Endothelial cell of umbilical vein (primary cell): ENCODE results near the gene PEBP1. TPM values are rescaled to one million over a fixed set of nuclear protein-coding genes. Genes with fewer than 3 reads are reported as not detected.

ENCODE experiments used
- BruUV-seq: library from RNA; stranded (reverse); fragments of 400-500 nt; replicated peaks from 2 replicates; lab custom pipeline; 2021; lab: Mats Ljungman, UMichigan
- CTCF ChIA-PET: fragments of 300-600, 350-600 bp; sonication (Branson Sonifier 250); formaldehyde crosslinking; loops from one replicate; lab custom pipeline; 2021; ENCODE audit warnings: antibody characterized with exemption, inconsistent platforms; lab: Charles Lee
- POLR2A ChIA-PET: fragments of 300-600, 350-600 bp; sonication (Branson Sonifier 250); formaldehyde crosslinking; loops from one replicate; lab custom pipeline; 2021; ENCODE audit warnings: antibody characterized with exemption, inconsistent platforms; lab: Charles Lee
- DNase-seq: peaks from one replicate; pipeline ENCODE4 v3.0.0-alpha.2; 2011; ENCODE audit warnings: low read depth, low spot score
- FAIRE-seq: peaks from 2 replicates; lab custom pipeline; 2011; peaks lifted over from hg19 to GRCh38; lab: Jason Lieb, UNC
- H2AFZ ChIP-seq: 2 replicates; pipeline ENCODE4 v1.6.0; 2012; ENCODE audit warnings: low read depth, low read length, control low read depth, inconsistent platforms
- H3K27ac ChIP-seq: 2 replicates; pipeline ENCODE4 v1.5.1; 2011; ENCODE audit warnings: low read depth, mild to moderate bottlenecking, control low read depth, low read length, moderate library complexity; ENCODE audit not compliant: insufficient read depth
- H3K27me3 ChIP-seq, 2 experiments: 2 replicates each; pipeline versions ENCODE4 v1.6.0 to v1.6.1; 2011; ENCODE audit warnings: low read length in 2 of 2, mixed read lengths in 1 of 2; ENCODE audit not compliant: control insufficient read depth in 2 of 2, insufficient read depth in 2 of 2
- H3K36me3 ChIP-seq, 2 experiments: 2 replicates in 1 of 2; 3 replicates in 1 of 2; pipeline ENCODE4 v1.5.1; 2011; ENCODE audit warnings: low read length in 2 of 2, mild to moderate bottlenecking in 1 of 2, moderate library complexity in 1 of 2; ENCODE audit not compliant: control insufficient read depth in 2 of 2, insufficient read depth in 2 of 2; ENCODE audit errors: extremely low read depth in 1 of 2
- H3K4me1 ChIP-seq: 3 replicates; pipeline ENCODE4 v1.5.1; 2011; ENCODE audit warnings: mild to moderate bottlenecking, low read length; ENCODE audit not compliant: control insufficient read depth, insufficient read depth; ENCODE audit errors: extremely low read depth
- H3K4me2 ChIP-seq: 2 replicates; pipeline ENCODE4 v1.6.1; 2011; ENCODE audit warnings: low read length, control low read depth, mixed read lengths; ENCODE audit not compliant: insufficient read depth
- H3K4me3 ChIP-seq, 3 experiments: fragments of 200-600 bp in 1 of 3; sonication (generic), shearing (Covaris generic) in 1 of 3; replicated peaks in 1 of 3; 2 replicates each; pipeline ENCODE4 v1.5.1; 2011 to 2016; ENCODE audit warnings: control low read depth in 3 of 3, low read length in 3 of 3, mild to moderate bottlenecking in 2 of 3, inconsistent platforms in 1 of 3, low read depth in 1 of 3, moderate library complexity in 1 of 3; ENCODE audit not compliant: insufficient read depth in 1 of 3
- H3K79me2 ChIP-seq: 2 replicates; pipeline ENCODE4 v1.6.0; 2012; ENCODE audit warnings: low read length, inconsistent platforms; ENCODE audit not compliant: control insufficient read depth, insufficient read depth
- H3K9ac ChIP-seq: replicated peaks from 2 replicates; pipeline ENCODE3; 2011; ENCODE audit warnings: low read length, control low read depth; ENCODE audit not compliant: insufficient read depth; ENCODE audit errors: extremely low read depth
- H3K9me1 ChIP-seq: replicated peaks from 3 replicates; pipeline ENCODE4 v1.6.0; 2011; ENCODE audit warnings: mild to moderate bottlenecking, low read length; ENCODE audit not compliant: control insufficient read depth, insufficient read depth; ENCODE audit errors: extremely low read depth
- H3K9me3 ChIP-seq: replicated peaks from 2 replicates; pipeline ENCODE4 v1.5.1; 2012; ENCODE audit warnings: low read length, inconsistent platforms; ENCODE audit not compliant: control insufficient read depth, insufficient read depth
- H4K20me1 ChIP-seq: replicated peaks from 2 replicates; pipeline ENCODE3; 2011; ENCODE audit warnings: mild to moderate bottlenecking, low read length; ENCODE audit not compliant: control insufficient read depth, insufficient read depth; ENCODE audit errors: extremely low read depth
- EZH2 ChIP-seq: IDR thresholded peaks from 2 replicates; pipeline ENCODE4 v1.6.1; 2012; ENCODE audit warnings: borderline replicate concordance, low read depth, mild to moderate bottlenecking, moderate library complexity, low read length, inconsistent platforms; ENCODE audit not compliant: severe bottlenecking
- FOS ChIP-seq: IDR thresholded peaks from 2 replicates; pipeline ENCODE4 v1.6.1; 2011; ENCODE audit warnings: mild to moderate bottlenecking, low read length, moderate library complexity, borderline replicate concordance; ENCODE audit not compliant: insufficient read depth
- GATA2 ChIP-seq: IDR thresholded peaks from 2 replicates; pipeline ENCODE4 v1.7.0; 2011; ENCODE audit warnings: low read depth, mild to moderate bottlenecking, moderate library complexity, mixed read lengths, low read length; ENCODE audit not compliant: insufficient read length, insufficient read depth
- JUN ChIP-seq: IDR thresholded peaks from 2 replicates; pipeline ENCODE4 v1.6.1; 2011; ENCODE audit warnings: borderline replicate concordance, low read depth; ENCODE audit not compliant: insufficient read length, insufficient read depth
- MYC ChIP-seq: IDR thresholded peaks from one replicate; pipeline ENCODE4 v1.6.1; 2011; ENCODE audit warnings: mild to moderate bottlenecking, low read depth, low read length
- POLR2A ChIP-seq: IDR thresholded peaks from 2 replicates; pipeline ENCODE4 v1.6.1; 2012; ENCODE audit warnings: low read depth, mild to moderate bottlenecking, control low read depth, low read length
- POLR2AphosphoS5 ChIP-seq: IDR thresholded peaks from 2 replicates; pipeline ENCODE4 v1.6.1; 2012; ENCODE audit warnings: low read depth, mild to moderate bottlenecking, control low read depth, low read length, moderate library complexity; ENCODE audit not compliant: insufficient read depth
- dilution Hi-C: fragments of 300-500 bp; cut with MboI; formaldehyde crosslinking; loops from one replicate; pipeline ENCODE4 v1.15.0; 2019; ENCODE audit warnings: low sequenced_read_pairs; ENCODE audit not compliant: extremely low pct_ligation_motif_present
- intact Hi-C: fragments of 100-400 bp; cut with micrococcal nuclease; formaldehyde crosslinking; loops from one replicate; pipeline ENCODE4 v1.10.0; 2022
- polyA plus RNA-seq, 4 experiments: library from polyadenylated mRNA; depleted of rRNA in 3 of 4; stranded (reverse) in 3 of 4; unstranded in 1 of 4; fragments of >200 nt; gene quantifications; 2 replicates each; pipeline versions ENCODE4 v1.2.1 to v1.2.3, GENCODE V29; 2011 to 2012; ENCODE audit warnings: missing spikeins in 1 of 4
- total RNA-seq: library from RNA; stranded (reverse); gene quantifications from 2 replicates; pipeline ENCODE4 v1.2.3, GENCODE V29; 2021
- TF ChIP-seq, protein P1 (sequence below): IDR thresholded peaks from 2 replicates; pipeline ENCODE4 v1.6.1; 2011; ENCODE audit not compliant: insufficient read depth, insufficient read length
- TF ChIP-seq, protein P2 (sequence below), 2 donors: IDR thresholded peaks; 1 replicate in 1 of 2; 2 replicates in 1 of 2; pipeline ENCODE4 v1.5.1; 2011; ENCODE audit warnings: low read length in 2 of 2, mild to moderate bottlenecking in 2 of 2, moderate library complexity in 2 of 2, control low read depth in 1 of 2, inconsistent platforms in 1 of 2, low read depth in 1 of 2; ENCODE audit not compliant: insufficient read depth in 1 of 2; ENCODE audit errors: extremely low read depth in 1 of 2

The PEBP1 gene
- total and polyA plus RNA-seq, 2 donors (not counting 3 experiments of a cell fraction or from before 2014, with no cell fraction given): 185 to 261 TPM

DNA sequence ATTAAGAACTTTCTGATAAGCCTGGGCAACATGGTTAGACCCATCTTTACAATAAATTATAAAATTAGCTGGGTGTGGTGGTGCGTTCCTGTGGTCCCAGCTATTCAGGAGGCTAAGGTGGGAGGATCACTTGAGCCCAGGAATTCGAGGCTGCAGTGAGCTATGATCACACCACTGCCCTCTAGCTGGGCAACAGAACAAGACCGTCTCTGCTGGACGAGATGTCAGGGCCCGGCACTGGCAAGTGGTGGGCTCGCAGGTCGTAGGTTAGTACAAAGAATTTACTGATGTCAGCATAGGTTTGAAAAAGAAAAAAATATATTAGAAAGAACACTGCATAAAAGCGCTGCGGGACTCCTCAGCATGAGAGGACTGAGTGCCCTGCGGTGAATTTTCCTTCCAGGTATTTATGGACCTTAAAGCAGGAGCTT, 16.5 kb upstream of the PEBP1 start:
- no peak overlapping the region for H3K4me2 ChIP-seq
- no peaks in the 10 kb centered on the region for H3K9me1 ChIP-seq
- H2AFZ ChIP-seq: no peak overlapping the region
- H4K20me1 ChIP-seq: no peaks in the 10 kb centered on the region
- no peaks in the 10 kb centered on the region for H3K27me3 ChIP-seq
- no peak for FAIRE-seq
- no peaks in the 10 kb centered on the region for H3K9me3 ChIP-seq
- no TSS peak for BruUV-seq
- no peaks in the 10 kb centered on the region for H3K79me2 ChIP-seq
- POLR2A ChIA-PET: no interaction called here
- dilution Hi-C loops: no loop called here
- intact Hi-C loops: no loop called here
- no peaks in the 10 kb centered on the region for H3K4me1 ChIP-seq
- no peaks in the 10 kb centered on the region for H3K36me3 ChIP-seq
- DNase-seq: no peak
- CTCF ChIA-PET: interaction anchor here (0.7 to 4.1 kb wide), 3 partner anchors 16 to 257 kb away, joined by 4 to 60 read pairs (median 4); partner anchors contain the start of genes PEBP1 and SUDS3
- H3K27ac ChIP-seq: no peak overlapping the region
- TF ChIP-seq, protein P1, sequence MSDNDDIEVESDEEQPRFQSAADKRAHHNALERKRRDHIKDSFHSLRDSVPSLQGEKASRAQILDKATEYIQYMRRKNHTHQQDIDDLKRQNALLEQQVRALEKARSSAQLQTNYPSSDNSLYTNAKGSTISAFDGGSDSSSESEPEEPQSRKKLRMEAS: no peak
- TF ChIP-seq MYC (no peak), FOS (no peak), POLR2AphosphoS5 (no peak), GATA2 (no peak), POLR2A (no peak), EZH2 (no peak), JUN (no peak)
- TF ChIP-seq, protein P2, sequence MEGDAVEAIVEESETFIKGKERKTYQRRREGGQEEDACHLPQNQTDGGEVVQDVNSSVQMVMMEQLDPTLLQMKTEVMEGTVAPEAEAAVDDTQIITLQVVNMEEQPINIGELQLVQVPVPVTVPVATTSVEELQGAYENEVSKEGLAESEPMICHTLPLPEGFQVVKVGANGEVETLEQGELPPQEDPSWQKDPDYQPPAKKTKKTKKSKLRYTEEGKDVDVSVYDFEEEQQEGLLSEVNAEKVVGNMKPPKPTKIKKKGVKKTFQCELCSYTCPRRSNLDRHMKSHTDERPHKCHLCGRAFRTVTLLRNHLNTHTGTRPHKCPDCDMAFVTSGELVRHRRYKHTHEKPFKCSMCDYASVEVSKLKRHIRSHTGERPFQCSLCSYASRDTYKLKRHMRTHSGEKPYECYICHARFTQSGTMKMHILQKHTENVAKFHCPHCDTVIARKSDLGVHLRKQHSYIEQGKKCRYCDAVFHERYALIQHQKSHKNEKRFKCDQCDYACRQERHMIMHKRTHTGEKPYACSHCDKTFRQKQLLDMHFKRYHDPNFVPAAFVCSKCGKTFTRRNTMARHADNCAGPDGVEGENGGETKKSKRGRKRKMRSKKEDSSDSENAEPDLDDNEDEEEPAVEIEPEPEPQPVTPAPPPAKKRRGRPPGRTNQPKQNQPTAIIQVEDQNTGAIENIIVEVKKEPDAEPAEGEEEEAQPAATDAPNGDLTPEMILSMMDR (IDR thresholded peaks at IDR 0.05; ENCODE audit: extremely low read depth in 1 of 2, insufficient read depth in 1 of 2, low read depth in 1 of 2, low read length in 2 of 2): no peak
- H3K9ac ChIP-seq: no peak overlapping the region
- H3K4me3 ChIP-seq: no peak overlapping the region
